GM12878 (cell line): ENCODE data around the gene APOM. TPM values are rescaled to one million over a fixed set of nuclear protein-coding genes. Genes with fewer than 3 reads are reported as not detected.
A peak's percentile ranks its signal among the peaks of the same experiment; 100 is the strongest.

Source experiments
- ATAC-seq: fragments of 200-7000 bp; cut with Tn5 transposase; 3 replicates; pipeline ENCODE4 v1.9.1; 2020; ENCODE audit warnings: mild to moderate bottlenecking, moderate library complexity
- BruUV-seq: library from RNA; stranded (reverse); fragments of 400-500 nt; replicated peaks from 2 replicates; lab custom pipeline; 2021; lab: Mats Ljungman, UMichigan
- CTCF ChIA-PET: fragments of 300-600 bp; sonication (Branson Sonifier 250); formaldehyde crosslinking; extraction: SDS; loops from one replicate; lab custom pipeline; 2021; ENCODE audit warnings: inconsistent platforms; lab: Yijun Ruan, JAX
- POLR2A ChIA-PET: fragments of 350-600 bp; formaldehyde crosslinking; extraction: SDS; loops from one replicate; lab custom pipeline; 2021; ENCODE audit warnings: inconsistent platforms; lab: Charles Lee
- RAD21 ChIA-PET: fragments of 300-600 bp; sonication (Branson Sonifier 250); formaldehyde crosslinking; loops from one replicate; lab custom pipeline; 2023; ENCODE audit warnings: antibody characterized with exemption; ENCODE audit not compliant: unreplicated experiment; lab: Charles Lee
- SMC1A ChIA-PET: fragments of 300-600 bp; sonication (Branson Sonifier 250); formaldehyde crosslinking; loops from one replicate; lab custom pipeline; 2023; ENCODE audit not compliant: unreplicated experiment, uncharacterized antibody; lab: Charles Lee
- DNase-seq: peaks from one replicate; pipeline ENCODE4 v3.0.0-alpha.2; 2011; ENCODE audit warnings: low read depth, low spot score
- FAIRE-seq: peaks from 3 replicates; lab custom pipeline; 2011; peaks lifted over from hg19 to GRCh38; lab: Jason Lieb, UNC
- H2AFZ ChIP-seq: 2 replicates; pipeline ENCODE4 v1.6.0; 2011; ENCODE audit warnings: low read depth, low read length, control low read depth; ENCODE audit not compliant: control insufficient read depth
- H3K27ac ChIP-seq: 2 replicates; pipeline ENCODE4 v1.5.1; 2011; ENCODE audit warnings: control low read depth; ENCODE audit not compliant: control insufficient read depth, insufficient read depth
- H3K27me3 ChIP-seq, 2 experiments: replicated peaks in 1 of 2; 2 replicates each; pipeline versions ENCODE4 v1.6.0 to v1.6.1; 2011; ENCODE audit warnings: low read length in 1 of 2; ENCODE audit not compliant: control insufficient read depth in 2 of 2, insufficient read depth in 2 of 2
- H3K36me3 ChIP-seq, 2 experiments: 2 replicates each; pipeline ENCODE4 v1.5.1; 2011; ENCODE audit warnings: low read length in 1 of 2; ENCODE audit not compliant: control insufficient read depth in 2 of 2, insufficient read depth in 2 of 2
- H3K4me1 ChIP-seq: 2 replicates; pipeline ENCODE4 v1.6.1; 2011; ENCODE audit warnings: mild to moderate bottlenecking, low read length, moderate library complexity, mixed read lengths; ENCODE audit not compliant: control insufficient read depth, insufficient read depth
- H3K4me2 ChIP-seq: 2 replicates; pipeline ENCODE4 v1.6.0; 2011; ENCODE audit warnings: control low read depth; ENCODE audit not compliant: control insufficient read depth, insufficient read depth
- H3K4me3 ChIP-seq: fragments of 200-600 bp; sonication (generic); 2 replicates; pipeline ENCODE4 v1.5.1; 2016
- H3K79me2 ChIP-seq: 2 replicates; pipeline ENCODE4 v1.6.0; 2011; ENCODE audit warnings: low read length; ENCODE audit not compliant: control insufficient read depth, insufficient read depth
- H3K9ac ChIP-seq: 2 replicates; pipeline ENCODE4 v1.8.0; 2011; ENCODE audit warnings: low read length, control low read depth, mixed read lengths; ENCODE audit not compliant: control insufficient read depth, insufficient read depth
- H3K9me3 ChIP-seq: replicated peaks from 3 replicates; pipeline ENCODE4 v1.5.1; 2011; ENCODE audit warnings: mild to moderate bottlenecking, low read length; ENCODE audit not compliant: control insufficient read depth, insufficient read depth
- H4K20me1 ChIP-seq: 2 replicates; pipeline ENCODE4 v1.6.0; 2011; ENCODE audit not compliant: control insufficient read depth, insufficient read depth
- EED ChIP-seq: sonication (generic); IDR thresholded peaks from 2 replicates; pipeline ENCODE4 v1.6.1; 2016; ENCODE audit warnings: antibody characterized with exemption, low read depth
- IKZF1 ChIP-seq: fragments of 450-650 bp; conservative IDR thresholded peaks from 2 replicates; pipeline ENCODE4 v1.6.1; 2017; ENCODE audit warnings: antibody characterized with exemption, mild to moderate bottlenecking
- IKZF2 ChIP-seq, 2 experiments: fragments of 450-650 bp; IDR thresholded peaks; 2 replicates each; pipeline ENCODE4 v1.6.1; 2017; ENCODE audit warnings: mild to moderate bottlenecking in 2 of 2, moderate library complexity in 2 of 2
- MTA3 ChIP-seq: IDR thresholded peaks from 2 replicates; pipeline ENCODE4 v1.6.1; 2012; ENCODE audit warnings: low read length, inconsistent platforms, borderline replicate concordance
- RAD51 ChIP-seq: fragments of 450-650 bp; IDR thresholded peaks from 2 replicates; pipeline ENCODE4 v1.6.1; 2016; ENCODE audit warnings: moderate library complexity, mild to moderate bottlenecking, inconsistent platforms
- RUNX3 ChIP-seq: IDR thresholded peaks from 2 replicates; pipeline ENCODE4 v1.6.1; 2012; ENCODE audit warnings: low read length, inconsistent platforms
- TCF12 ChIP-seq: IDR thresholded peaks from 2 replicates; pipeline ENCODE4 v1.6.1; 2011; ENCODE audit warnings: low read depth, mild to moderate bottlenecking, low read length
- ZNF384 ChIP-seq: IDR thresholded peaks from 2 replicates; pipeline ENCODE4 v1.6.1; 2012; ENCODE audit warnings: low read depth, mild to moderate bottlenecking, low read length, improper control_type of control experiment, borderline replicate concordance
- WGBS: methylation state at CpG from one replicate; pipeline ENCODE4 v1.1.6; 2016; ENCODE audit warnings: low lambda C conversion rate; ENCODE audit not compliant: insufficient replicate concordance, insufficient coverage; ENCODE audit errors: missing lambda C conversion rate; 5-methylcytosine and 5-hydroxymethylcytosine counted together
- in situ Hi-C: fragments of 300-500 bp; cut with MboI; formaldehyde crosslinking; loops from 9 replicates; pipeline ENCODE4 v1.14.3; 2018; ENCODE audit warnings: mixed read lengths
- intact Hi-C: fragments of 100-400 bp; cut with micrococcal nuclease; formaldehyde crosslinking; loops from one replicate; pipeline ENCODE4 v1.14.2; 2022; ENCODE audit not compliant: unreplicated experiment
- polyA plus RNA-seq, 11 experiments: library from polyadenylated mRNA; depleted of rRNA in 4 of 11; unstranded in 6 of 11; stranded (reverse) in 5 of 11; fragments of >200 nt; fragmentation: Nextera tagmentation in 4 of 11; fragmentation: Illumina TruSeq in 1 of 11; extraction: Ambion mirVana in 4 of 11; extraction: Trizol in 1 of 11; gene quantifications; 1 replicate in 1 of 11; 2 replicates in 10 of 11; pipeline versions ENCODE4 v1.2.1 to v1.2.3, GENCODE V29; 2011 to 2016; ENCODE audit warnings: inconsistent platforms in 2 of 11, missing spikeins in 2 of 11, low read depth in 1 of 11
- total RNA-seq, 4 experiments: library from RNA; depleted of rRNA in 3 of 4; stranded (reverse); fragments of >200 nt in 3 of 4; fragmentation: Illumina TruSeq in 1 of 4; extraction: Trizol in 1 of 4; gene quantifications; 2 replicates each; pipeline versions ENCODE4 v1.2.1 to v1.2.3, GENCODE V29; 2013 to 2021
- TF ChIP-seq, protein P1 (sequence below): IDR thresholded peaks from 2 replicates; pipeline ENCODE4 v1.6.1; 2012; ENCODE audit warnings: mild to moderate bottlenecking, low read depth, low read length
- TF ChIP-seq, protein P2 (sequence below): IDR thresholded peaks from 2 replicates; pipeline ENCODE4 v1.6.1; 2011; ENCODE audit warnings: mild to moderate bottlenecking, low read depth, low read length, moderate library complexity; ENCODE audit not compliant: insufficient replicate concordance
- TF ChIP-seq, protein P3 (sequence below): fragments of 450-650 bp; IDR thresholded peaks from 2 replicates; pipeline ENCODE4 v1.6.1; 2017; ENCODE audit warnings: low read depth, mild to moderate bottlenecking, moderate library complexity
- TF ChIP-seq, protein P4 (sequence below): fragments of 450-650 bp; formaldehyde crosslinking; IDR thresholded peaks from 2 replicates; pipeline ENCODE4 v1.4.0; 2022; ENCODE audit warnings: mild to moderate bottlenecking, moderate library complexity

The APOM gene
- total and polyA plus RNA-seq, 10 of the 15 experiments (the other 5 are each of a cell fraction or from before 2014, with no cell fraction given) = 4.0 to 14.1 (median 7.1) TPM

DNA sequence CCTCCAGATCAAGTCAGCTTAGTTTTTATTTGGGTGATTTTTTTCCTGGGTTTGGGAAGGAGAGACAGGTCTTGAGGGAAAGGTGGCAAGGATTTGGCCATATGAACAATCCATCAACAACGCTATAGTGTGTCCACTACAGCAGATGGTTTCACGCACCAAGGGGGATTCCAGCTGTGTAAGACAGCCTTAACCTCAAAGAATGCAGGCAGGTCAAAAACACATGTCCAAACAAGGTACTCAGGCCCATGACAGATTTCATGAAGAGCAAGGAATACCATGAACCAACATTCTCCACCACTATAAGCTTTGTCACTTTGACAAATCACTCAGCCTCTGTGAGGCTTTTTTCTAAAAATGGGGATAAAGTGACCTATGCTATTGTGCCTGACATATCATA, 38.7 kb upstream of the APOM start:
- H3K79me2 ChIP-seq = peaks cover 24% of the 10 kb centered on the region
- TF ChIP-seq, protein P1, sequence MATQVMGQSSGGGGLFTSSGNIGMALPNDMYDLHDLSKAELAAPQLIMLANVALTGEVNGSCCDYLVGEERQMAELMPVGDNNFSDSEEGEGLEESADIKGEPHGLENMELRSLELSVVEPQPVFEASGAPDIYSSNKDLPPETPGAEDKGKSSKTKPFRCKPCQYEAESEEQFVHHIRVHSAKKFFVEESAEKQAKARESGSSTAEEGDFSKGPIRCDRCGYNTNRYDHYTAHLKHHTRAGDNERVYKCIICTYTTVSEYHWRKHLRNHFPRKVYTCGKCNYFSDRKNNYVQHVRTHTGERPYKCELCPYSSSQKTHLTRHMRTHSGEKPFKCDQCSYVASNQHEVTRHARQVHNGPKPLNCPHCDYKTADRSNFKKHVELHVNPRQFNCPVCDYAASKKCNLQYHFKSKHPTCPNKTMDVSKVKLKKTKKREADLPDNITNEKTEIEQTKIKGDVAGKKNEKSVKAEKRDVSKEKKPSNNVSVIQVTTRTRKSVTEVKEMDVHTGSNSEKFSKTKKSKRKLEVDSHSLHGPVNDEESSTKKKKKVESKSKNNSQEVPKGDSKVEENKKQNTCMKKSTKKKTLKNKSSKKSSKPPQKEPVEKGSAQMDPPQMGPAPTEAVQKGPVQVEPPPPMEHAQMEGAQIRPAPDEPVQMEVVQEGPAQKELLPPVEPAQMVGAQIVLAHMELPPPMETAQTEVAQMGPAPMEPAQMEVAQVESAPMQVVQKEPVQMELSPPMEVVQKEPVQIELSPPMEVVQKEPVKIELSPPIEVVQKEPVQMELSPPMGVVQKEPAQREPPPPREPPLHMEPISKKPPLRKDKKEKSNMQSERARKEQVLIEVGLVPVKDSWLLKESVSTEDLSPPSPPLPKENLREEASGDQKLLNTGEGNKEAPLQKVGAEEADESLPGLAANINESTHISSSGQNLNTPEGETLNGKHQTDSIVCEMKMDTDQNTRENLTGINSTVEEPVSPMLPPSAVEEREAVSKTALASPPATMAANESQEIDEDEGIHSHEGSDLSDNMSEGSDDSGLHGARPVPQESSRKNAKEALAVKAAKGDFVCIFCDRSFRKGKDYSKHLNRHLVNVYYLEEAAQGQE = no peak
- TF ChIP-seq RUNX3 = peak; percentile 74
- TF ChIP-seq IKZF2 (IDR thresholded peaks at IDR 0.05) = 0 out of 4 replicates have a peak, but pooled peaks of 1 of the 2 experiments have one; percentile 17
- TF ChIP-seq MTA3 = no peak
- no peak for TF ChIP-seq ZNF384
- TF ChIP-seq, protein P2, sequence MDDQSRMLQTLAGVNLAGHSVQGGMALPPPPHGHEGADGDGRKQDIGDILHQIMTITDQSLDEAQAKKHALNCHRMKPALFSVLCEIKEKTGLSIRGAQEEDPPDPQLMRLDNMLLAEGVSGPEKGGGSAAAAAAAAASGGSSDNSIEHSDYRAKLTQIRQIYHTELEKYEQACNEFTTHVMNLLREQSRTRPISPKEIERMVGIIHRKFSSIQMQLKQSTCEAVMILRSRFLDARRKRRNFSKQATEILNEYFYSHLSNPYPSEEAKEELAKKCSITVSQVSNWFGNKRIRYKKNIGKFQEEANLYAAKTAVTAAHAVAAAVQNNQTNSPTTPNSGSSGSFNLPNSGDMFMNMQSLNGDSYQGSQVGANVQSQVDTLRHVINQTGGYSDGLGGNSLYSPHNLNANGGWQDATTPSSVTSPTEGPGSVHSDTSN = peak; percentile 14
- TF ChIP-seq, protein P3, sequence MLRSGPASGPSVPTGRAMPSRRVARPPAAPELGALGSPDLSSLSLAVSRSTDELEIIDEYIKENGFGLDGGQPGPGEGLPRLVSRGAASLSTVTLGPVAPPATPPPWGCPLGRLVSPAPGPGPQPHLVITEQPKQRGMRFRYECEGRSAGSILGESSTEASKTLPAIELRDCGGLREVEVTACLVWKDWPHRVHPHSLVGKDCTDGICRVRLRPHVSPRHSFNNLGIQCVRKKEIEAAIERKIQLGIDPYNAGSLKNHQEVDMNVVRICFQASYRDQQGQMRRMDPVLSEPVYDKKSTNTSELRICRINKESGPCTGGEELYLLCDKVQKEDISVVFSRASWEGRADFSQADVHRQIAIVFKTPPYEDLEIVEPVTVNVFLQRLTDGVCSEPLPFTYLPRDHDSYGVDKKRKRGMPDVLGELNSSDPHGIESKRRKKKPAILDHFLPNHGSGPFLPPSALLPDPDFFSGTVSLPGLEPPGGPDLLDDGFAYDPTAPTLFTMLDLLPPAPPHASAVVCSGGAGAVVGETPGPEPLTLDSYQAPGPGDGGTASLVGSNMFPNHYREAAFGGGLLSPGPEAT = peak; percentile 39; the same call in 1 of the 2 replicates
- no peak for TF ChIP-seq RAD51
- TF ChIP-seq TCF12 = 0 out of 2 replicates have a peak, but pooled peaks have one; percentile 13
- TF ChIP-seq, protein P4, sequence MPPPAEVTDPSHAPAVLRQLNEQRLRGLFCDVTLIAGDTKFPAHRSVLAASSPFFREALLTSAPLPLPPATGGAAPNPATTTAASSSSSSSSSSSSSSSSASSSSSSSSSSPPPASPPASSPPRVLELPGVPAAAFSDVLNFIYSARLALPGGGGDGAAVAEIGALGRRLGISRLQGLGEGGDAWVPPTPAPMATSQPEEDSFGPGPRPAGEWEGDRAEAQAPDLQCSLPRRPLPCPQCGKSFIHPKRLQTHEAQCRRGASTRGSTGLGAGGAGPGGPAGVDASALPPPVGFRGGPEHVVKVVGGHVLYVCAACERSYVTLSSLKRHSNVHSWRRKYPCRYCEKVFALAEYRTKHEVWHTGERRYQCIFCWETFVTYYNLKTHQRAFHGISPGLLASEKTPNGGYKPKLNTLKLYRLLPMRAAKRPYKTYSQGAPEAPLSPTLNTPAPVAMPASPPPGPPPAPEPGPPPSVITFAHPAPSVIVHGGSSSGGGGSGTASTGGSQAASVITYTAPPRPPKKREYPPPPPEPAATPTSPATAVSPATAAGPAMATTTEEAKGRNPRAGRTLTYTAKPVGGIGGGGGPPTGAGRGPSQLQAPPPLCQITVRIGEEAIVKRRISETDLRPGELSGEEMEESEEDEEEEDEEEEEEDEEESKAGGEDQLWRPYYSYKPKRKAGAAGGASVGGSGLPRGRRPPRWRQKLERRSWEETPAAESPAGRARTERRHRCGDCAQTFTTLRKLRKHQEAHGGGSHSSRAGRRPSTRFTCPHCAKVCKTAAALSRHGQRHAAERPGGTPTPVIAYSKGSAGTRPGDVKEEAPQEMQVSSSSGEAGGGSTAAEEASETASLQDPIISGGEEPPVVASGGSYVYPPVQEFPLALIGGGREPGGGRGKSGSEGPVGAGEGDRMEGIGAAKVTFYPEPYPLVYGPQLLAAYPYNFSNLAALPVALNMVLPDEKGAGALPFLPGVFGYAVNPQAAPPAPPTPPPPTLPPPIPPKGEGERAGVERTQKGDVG (CRISPR knock-in tag) = no peak
- TF ChIP-seq EED = 0 out of 2 replicates have a peak, but pooled peaks have one; percentile 25
- TF ChIP-seq IKZF1 = peak; percentile 28; the same call in 1 of the 2 replicates
- TF ChIP-seq, all 136 proteins: peak for 7
- ChIA-PET RAD21 (interaction anchor here (1.2 to 3.8 kb wide), 5 partner anchors 19 to 121 kb away, joined by 3 to 27 read pairs (median 5); partner anchors contain the start of genes BAG6 and TNF), CTCF (interaction anchor here (1.1 to 10.5 kb wide), 6 partner anchors 18 to 74 kb away, joined by 4 to 95 read pairs (median 6); partner anchors contain the start of genes NFKBIL1 and TNF), SMC1A (interaction anchor here (0.8 to 9.6 kb wide), 9 partner anchors 19 to 65 kb away, joined by 3 to 78 read pairs (median 3); partner anchors contain the start of gene TNF), POLR2A (interaction anchor here (0.6 to 3.4 kb wide), 16 partner anchors 8 to 341 kb away, joined by 3 to 19 read pairs (median 4); partner anchors contain the start of genes BAG6, C6orf47, DDX39B and LSM2)
- ATAC-seq = no peak
- H3K27me3 ChIP-seq = no peaks in the 10 kb centered on the region
- intact Hi-C loops (loop anchor here (5.0 kb wide), 1 partner anchor 120 kb away; the partner anchor contains the start of gene MICB), in situ Hi-C loops (no loop called here)
- H4K20me1 ChIP-seq = no peaks in the 10 kb centered on the region
- H3K4me3 ChIP-seq = peak overlapping the region; percentile 69; the same call in 1 of the 2 replicates
- H3K27ac ChIP-seq = peak overlapping the region; percentile 93
- DNase-seq = no peak
- H2AFZ ChIP-seq = no peak overlapping the region
- H3K4me2 ChIP-seq = peak overlapping the region; percentile 96
- no peaks in the 10 kb centered on the region for H3K9me3 ChIP-seq
- peaks cover 29% of the 10 kb centered on the region for H3K4me1 ChIP-seq
- FAIRE-seq = no peak
- H3K9ac ChIP-seq = peak overlapping the region; percentile 78
- H3K36me3 ChIP-seq = no peaks in the 10 kb centered on the region
- WGBS = 62% methylated on average over 2 of the region's 2 CpGs
- no TSS peak for BruUV-seq
